ENCODE results near the gene PRKAG1. TPM values are rescaled to one million over a fixed set of nuclear protein-coding genes. Genes with fewer than 3 reads are reported as not detected.

Gene PRKAG1
- total RNA-seq, 1 experiment from 2014 or later, result 41.6 TPM

DNA sequence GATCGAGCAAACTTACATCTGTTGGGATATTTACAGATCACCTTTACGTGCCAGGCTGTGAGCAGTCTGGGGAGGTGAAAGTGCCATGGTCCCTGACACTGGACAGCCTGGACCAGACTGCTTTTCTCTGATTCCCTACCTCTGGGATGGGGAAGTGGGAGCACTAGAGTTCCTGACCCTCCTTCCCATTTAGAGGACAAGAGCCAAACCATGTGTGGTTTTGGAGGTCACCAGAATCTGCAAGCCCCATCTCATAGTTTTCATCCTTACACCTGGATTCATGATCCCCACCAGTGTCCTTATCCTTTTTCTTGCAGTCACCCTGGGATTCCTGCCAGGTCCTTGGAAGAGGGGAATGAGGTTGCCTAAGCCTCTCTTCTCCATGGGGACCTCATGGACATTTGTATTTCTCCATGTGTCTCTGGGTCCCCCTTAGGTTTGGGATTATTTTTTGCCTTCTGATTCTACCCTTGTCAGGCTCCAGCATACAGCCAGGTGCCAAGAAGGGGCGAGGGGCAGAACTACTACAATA, 45.6 kb downstream of the PRKAG1 start:
- Mint-ChIP-seq H3K27me3 (ENCODE audit: low read depth) (peaks cover 100% of the 10 kb centered on the region), H3K4me3 (no peak overlapping the region), H3K9me3 (no peaks in the 10 kb centered on the region), H3K4me1 (peaks cover 38% of the 10 kb centered on the region), H3K36me3 (no peaks in the 10 kb centered on the region), H3K27ac (no peak overlapping the region)
- CTCF ChIA-PET, result interaction anchor here (0.6 to 11.0 kb wide), 17 partner anchors 8 to 369 kb away, joined by 3 to 164 read pairs (median 5); partner anchors contain the start of genes ARF3, DDN, FKBP11 and WNT1
- POLR2A ChIA-PET, result no interaction called here
- ATAC-seq (no peak), DNase-seq (ENCODE audit: low spot score) (no peak)
- TF ChIP-seq MLX (CRISPR knock-in tag; IDR thresholded peaks at IDR 0.05), result no peak
- no peak for TF ChIP-seq FOXK1 (CRISPR knock-in tag; IDR thresholded peaks at IDR 0.05)
- no peak for TF ChIP-seq STAT6 (CRISPR knock-in tag; conservative IDR thresholded peaks at IDR 0.05; ENCODE audit: low read depth)
- TF ChIP-seq TEAD4 (CRISPR knock-in tag; IDR thresholded peaks at IDR 0.05), result no peak
- TF ChIP-seq, protein P1, sequence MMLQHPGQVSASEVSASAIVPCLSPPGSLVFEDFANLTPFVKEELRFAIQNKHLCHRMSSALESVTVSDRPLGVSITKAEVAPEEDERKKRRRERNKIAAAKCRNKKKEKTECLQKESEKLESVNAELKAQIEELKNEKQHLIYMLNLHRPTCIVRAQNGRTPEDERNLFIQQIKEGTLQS (CRISPR knock-in tag; conservative IDR thresholded peaks at IDR 0.05), result no peak

DNA sequence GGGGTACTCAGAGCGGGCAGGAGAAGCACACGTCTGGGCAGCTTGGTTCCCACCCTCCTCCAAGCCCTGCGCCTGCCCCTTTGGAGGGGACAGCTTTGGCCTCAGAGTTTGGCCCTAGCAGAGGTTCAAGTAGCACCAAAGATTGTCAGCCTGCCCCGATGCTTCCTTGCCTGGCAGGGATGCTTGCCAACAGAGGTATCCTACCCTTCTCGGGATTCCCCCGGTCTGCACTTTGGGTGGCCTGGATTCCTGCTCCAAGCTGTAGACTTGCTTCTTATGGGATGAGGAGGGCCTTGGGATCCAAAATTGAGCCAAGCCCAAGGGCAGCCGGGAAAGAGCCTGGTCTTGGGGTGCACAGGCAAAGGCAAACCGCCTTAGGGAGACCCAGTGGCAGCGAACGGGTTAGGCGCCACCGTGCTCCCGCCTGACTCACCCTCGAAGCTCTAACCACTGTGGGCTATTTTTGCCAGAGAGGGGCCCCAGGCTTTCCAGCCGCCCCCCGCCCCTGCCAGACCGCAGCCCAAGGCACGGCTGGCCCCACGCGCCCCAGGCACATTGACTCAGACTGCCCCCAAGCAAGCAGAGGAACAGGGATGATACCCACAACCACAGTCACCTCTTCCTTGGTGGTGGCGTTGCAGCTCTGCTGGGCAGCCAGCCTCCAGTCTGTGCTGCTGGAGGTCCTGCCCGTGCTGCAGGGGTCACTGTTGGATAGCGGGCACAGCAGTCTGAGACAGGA, 46.2 kb downstream of the PRKAG1 start:
- DNase-seq (ENCODE audit: low spot score) (no peak), ATAC-seq (no peak)
- Mint-ChIP-seq H3K27me3 (ENCODE audit: low read depth) (peaks cover 100% of the 10 kb centered on the region), H3K4me1 (peaks cover 38% of the 10 kb centered on the region), H3K9me3 (no peaks in the 10 kb centered on the region), H3K4me3 (peak overlapping the region; percentile 86), H3K27ac (no peak overlapping the region), H3K36me3 (no peaks in the 10 kb centered on the region)
- ChIA-PET POLR2A (no interaction called here), CTCF (interaction anchor here (0.6 to 11.0 kb wide), 18 partner anchors 9 to 156 kb away, joined by 3 to 164 read pairs (median 4); partner anchors contain the start of genes ARF3, DDN, FKBP11 and PRKAG1)
- TF ChIP-seq, protein P2, sequence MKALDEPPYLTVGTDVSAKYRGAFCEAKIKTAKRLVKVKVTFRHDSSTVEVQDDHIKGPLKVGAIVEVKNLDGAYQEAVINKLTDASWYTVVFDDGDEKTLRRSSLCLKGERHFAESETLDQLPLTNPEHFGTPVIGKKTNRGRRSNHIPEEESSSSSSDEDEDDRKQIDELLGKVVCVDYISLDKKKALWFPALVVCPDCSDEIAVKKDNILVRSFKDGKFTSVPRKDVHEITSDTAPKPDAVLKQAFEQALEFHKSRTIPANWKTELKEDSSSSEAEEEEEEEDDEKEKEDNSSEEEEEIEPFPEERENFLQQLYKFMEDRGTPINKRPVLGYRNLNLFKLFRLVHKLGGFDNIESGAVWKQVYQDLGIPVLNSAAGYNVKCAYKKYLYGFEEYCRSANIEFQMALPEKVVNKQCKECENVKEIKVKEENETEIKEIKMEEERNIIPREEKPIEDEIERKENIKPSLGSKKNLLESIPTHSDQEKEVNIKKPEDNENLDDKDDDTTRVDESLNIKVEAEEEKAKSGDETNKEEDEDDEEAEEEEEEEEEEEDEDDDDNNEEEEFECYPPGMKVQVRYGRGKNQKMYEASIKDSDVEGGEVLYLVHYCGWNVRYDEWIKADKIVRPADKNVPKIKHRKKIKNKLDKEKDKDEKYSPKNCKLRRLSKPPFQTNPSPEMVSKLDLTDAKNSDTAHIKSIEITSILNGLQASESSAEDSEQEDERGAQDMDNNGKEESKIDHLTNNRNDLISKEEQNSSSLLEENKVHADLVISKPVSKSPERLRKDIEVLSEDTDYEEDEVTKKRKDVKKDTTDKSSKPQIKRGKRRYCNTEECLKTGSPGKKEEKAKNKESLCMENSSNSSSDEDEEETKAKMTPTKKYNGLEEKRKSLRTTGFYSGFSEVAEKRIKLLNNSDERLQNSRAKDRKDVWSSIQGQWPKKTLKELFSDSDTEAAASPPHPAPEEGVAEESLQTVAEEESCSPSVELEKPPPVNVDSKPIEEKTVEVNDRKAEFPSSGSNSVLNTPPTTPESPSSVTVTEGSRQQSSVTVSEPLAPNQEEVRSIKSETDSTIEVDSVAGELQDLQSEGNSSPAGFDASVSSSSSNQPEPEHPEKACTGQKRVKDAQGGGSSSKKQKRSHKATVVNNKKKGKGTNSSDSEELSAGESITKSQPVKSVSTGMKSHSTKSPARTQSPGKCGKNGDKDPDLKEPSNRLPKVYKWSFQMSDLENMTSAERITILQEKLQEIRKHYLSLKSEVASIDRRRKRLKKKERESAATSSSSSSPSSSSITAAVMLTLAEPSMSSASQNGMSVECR (CRISPR knock-in tag; IDR thresholded peaks at IDR 0.05; ENCODE audit: borderline replicate concordance), result no peak
- TF ChIP-seq PRRX2 (CRISPR knock-in tag; IDR thresholded peaks at IDR 0.05) (no peak), JAZF1 (CRISPR knock-in tag; IDR thresholded peaks at IDR 0.05) (no peak), TCF7 (CRISPR knock-in tag; IDR thresholded peaks at IDR 0.05; ENCODE audit: low read depth) (no peak), NR3C1 (CRISPR knock-in tag; conservative IDR thresholded peaks at IDR 0.05; ENCODE audit: low read depth) (no peak), ZNF416 (CRISPR knock-in tag; IDR thresholded peaks at IDR 0.05) (no peak), AFF4 (CRISPR knock-in tag; IDR thresholded peaks at IDR 0.05; ENCODE audit: borderline replicate concordance) (no peak), CREM (CRISPR knock-in tag; IDR thresholded peaks at IDR 0.05) (no peak)
- TF ChIP-seq, protein P3, sequence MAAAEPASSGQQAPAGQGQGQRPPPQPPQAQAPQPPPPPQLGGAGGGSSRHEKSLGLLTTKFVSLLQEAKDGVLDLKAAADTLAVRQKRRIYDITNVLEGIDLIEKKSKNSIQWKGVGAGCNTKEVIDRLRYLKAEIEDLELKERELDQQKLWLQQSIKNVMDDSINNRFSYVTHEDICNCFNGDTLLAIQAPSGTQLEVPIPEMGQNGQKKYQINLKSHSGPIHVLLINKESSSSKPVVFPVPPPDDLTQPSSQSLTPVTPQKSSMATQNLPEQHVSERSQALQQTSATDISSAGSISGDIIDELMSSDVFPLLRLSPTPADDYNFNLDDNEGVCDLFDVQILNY (CRISPR knock-in tag; IDR thresholded peaks at IDR 0.05), result no peak
- TF ChIP-seq, protein P4, sequence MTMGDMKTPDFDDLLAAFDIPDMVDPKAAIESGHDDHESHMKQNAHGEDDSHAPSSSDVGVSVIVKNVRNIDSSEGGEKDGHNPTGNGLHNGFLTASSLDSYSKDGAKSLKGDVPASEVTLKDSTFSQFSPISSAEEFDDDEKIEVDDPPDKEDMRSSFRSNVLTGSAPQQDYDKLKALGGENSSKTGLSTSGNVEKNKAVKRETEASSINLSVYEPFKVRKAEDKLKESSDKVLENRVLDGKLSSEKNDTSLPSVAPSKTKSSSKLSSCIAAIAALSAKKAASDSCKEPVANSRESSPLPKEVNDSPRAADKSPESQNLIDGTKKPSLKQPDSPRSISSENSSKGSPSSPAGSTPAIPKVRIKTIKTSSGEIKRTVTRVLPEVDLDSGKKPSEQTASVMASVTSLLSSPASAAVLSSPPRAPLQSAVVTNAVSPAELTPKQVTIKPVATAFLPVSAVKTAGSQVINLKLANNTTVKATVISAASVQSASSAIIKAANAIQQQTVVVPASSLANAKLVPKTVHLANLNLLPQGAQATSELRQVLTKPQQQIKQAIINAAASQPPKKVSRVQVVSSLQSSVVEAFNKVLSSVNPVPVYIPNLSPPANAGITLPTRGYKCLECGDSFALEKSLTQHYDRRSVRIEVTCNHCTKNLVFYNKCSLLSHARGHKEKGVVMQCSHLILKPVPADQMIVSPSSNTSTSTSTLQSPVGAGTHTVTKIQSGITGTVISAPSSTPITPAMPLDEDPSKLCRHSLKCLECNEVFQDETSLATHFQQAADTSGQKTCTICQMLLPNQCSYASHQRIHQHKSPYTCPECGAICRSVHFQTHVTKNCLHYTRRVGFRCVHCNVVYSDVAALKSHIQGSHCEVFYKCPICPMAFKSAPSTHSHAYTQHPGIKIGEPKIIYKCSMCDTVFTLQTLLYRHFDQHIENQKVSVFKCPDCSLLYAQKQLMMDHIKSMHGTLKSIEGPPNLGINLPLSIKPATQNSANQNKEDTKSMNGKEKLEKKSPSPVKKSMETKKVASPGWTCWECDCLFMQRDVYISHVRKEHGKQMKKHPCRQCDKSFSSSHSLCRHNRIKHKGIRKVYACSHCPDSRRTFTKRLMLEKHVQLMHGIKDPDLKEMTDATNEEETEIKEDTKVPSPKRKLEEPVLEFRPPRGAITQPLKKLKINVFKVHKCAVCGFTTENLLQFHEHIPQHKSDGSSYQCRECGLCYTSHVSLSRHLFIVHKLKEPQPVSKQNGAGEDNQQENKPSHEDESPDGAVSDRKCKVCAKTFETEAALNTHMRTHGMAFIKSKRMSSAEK (CRISPR knock-in tag; IDR thresholded peaks at IDR 0.05; ENCODE audit: borderline replicate concordance), result no peak
